Skeletal muscle satellite cell (primary cell): ENCODE measurements around the gene DNAH8. TPM values are rescaled to one million over a fixed set of nuclear protein-coding genes. Genes with fewer than 3 reads are reported as not detected.

Experiments
- H3K27me3 ChIP-seq: 2 replicates; pipeline ENCODE4 v1.7.0; 2013; ENCODE audit warnings: low read length; ENCODE audit not compliant: control insufficient read depth, insufficient read depth
- H3K36me3 ChIP-seq: 2 replicates; pipeline ENCODE4 v1.7.0; 2013; ENCODE audit warnings: mild to moderate bottlenecking, control low read depth, low read length; ENCODE audit not compliant: insufficient read depth
- H3K4me1 ChIP-seq: 2 replicates; pipeline ENCODE4 v1.7.0; 2013; ENCODE audit warnings: low read length; ENCODE audit not compliant: control insufficient read depth, insufficient read depth
- H3K4me2 ChIP-seq: 2 replicates; pipeline ENCODE4 v1.7.0; 2013; ENCODE audit warnings: mild to moderate bottlenecking, low read length
- H3K4me3 ChIP-seq: 2 replicates; pipeline ENCODE4 v1.7.0; 2013; ENCODE audit warnings: low read length
- H3K9ac ChIP-seq: 2 replicates; pipeline ENCODE4 v1.7.0; 2013; ENCODE audit warnings: mild to moderate bottlenecking, low read depth, low read length, moderate library complexity
- H3K9me3 ChIP-seq: replicated peaks from 2 replicates; pipeline ENCODE4 v1.7.0; 2013; ENCODE audit warnings: mild to moderate bottlenecking, control low read depth, low read length
- small RNA-seq: library from RNA; depleted of rRNA; stranded (forward); fragments of <200 nt; gene quantifications from one replicate; pipeline ENCODE3, GENCODE V24; 2012

The DNAH8 gene

DNA sequence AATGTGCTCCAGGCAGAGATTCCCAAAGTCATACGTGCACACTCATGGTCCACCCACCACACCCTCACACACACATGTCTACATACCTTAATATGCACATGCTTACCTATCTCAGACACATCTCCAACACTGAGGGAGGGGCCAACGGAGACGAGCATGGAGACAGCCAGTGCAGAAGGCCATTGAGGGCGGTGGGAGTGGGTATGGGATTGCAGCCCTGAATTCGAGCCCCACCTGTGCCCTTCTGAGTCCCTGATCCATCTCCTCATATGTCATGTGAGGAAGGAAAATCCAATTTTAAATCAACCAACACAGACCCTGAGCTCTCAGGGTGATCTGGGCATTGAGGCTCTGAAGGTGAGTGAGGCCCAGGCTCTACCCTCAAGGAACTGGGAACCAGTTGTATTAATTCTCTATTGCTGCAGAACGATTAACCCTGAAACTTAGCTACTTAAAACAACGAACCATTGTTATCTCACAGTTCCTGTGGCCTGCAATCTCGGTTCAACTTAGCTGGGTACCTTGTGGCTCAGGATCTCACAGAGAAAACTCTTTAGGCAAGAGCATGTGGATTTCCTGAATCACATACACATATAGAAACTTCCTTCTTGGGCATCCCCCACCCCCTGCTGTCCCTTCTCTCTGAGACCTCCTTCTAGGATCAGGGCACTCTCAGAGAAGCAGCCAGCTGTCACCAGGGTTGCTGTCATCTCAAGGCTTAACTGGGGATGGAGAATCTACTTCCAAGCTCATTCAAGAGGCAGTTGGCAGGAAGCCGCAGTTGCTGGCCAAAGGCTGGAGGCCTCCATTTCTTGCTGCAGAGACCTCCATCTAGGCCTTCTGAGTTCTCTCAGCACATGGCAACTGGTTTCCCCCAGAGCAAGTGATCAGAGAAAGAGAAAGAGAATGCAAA lies 361.8 kb downstream of the DNAH8 start:
- no peak overlapping the region for H3K9ac ChIP-seq
- no peak overlapping the region for H3K4me3 ChIP-seq
- H3K4me1 ChIP-seq, result no peaks in the 10 kb centered on the region
- H3K4me2 ChIP-seq, result no peak overlapping the region
- no peaks in the 10 kb centered on the region for H3K9me3 ChIP-seq
- no peaks in the 10 kb centered on the region for H3K36me3 ChIP-seq
- no peaks in the 10 kb centered on the region for H3K27me3 ChIP-seq

DNA sequence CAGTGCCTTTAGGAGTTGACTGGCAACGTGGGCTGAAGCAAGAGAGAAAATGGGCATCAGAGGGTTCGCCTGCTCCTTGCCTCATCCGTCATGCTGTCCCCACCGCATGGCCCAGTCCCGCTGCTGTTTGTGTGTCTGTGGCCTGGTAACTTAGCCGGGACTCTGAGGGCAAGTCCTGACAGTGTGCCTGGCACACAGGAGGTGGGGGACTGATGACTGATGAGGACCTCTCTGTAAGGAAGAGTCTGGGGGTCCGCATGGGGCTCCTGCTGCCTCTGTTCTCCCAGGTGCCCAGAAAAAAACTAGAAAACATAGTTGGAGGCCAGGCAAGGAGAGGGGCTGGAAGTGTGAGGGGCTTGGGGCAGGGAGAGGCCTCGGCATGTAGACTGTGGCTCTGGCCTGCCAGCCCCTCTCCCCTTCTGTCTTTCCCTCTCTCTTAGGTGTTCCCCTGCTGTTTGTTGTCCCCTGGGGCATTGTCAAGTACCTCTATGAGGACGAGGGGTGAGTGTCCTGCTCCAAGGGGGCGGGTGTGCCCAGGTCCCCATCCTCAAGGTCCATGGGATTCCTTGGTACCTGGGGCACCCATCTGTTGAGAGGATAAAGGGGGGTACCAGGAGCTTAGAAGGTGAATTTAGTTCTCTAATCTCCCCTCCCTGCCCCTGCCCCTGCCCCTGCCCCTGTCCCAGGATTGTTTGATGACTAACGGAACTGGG lies 362.9 kb downstream of the DNAH8 start:
- Histone ChIP-seq H3K4me1 (no peaks in the 10 kb centered on the region), H3K4me3 (no peak overlapping the region), H3K9ac (no peak overlapping the region), H3K27me3 (no peaks in the 10 kb centered on the region), H3K9me3 (no peaks in the 10 kb centered on the region), H3K4me2 (no peak overlapping the region), H3K36me3 (no peaks in the 10 kb centered on the region)

DNA sequence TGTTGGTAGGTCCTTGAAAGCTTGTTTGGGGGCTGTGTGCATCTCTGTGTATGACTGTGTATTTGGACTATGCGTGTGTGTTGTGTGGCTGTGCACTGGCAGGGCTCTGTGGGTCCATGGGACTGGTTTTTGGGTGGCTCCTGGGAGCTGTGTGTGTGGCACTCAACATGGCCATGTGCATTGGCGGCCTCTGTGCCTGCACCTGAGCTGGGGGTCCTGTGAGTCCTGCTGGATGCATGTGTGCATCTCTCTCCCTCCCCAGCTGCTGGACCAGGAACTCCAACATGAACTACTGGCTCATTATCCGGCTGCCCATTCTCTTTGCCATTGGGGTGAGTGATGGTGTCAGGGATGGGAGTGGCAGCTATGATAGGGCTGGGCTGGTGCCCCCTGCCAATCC lies 363.6 kb downstream of the DNAH8 start:
- no peaks in the 10 kb centered on the region for H3K4me1 ChIP-seq
- H3K4me2 ChIP-seq, result no peak overlapping the region
- no peaks in the 10 kb centered on the region for H3K36me3 ChIP-seq
- H3K27me3 ChIP-seq, result no peaks in the 10 kb centered on the region
- no peak overlapping the region for H3K9ac ChIP-seq
- no peak overlapping the region for H3K4me3 ChIP-seq
- no peaks in the 10 kb centered on the region for H3K9me3 ChIP-seq

DNA sequence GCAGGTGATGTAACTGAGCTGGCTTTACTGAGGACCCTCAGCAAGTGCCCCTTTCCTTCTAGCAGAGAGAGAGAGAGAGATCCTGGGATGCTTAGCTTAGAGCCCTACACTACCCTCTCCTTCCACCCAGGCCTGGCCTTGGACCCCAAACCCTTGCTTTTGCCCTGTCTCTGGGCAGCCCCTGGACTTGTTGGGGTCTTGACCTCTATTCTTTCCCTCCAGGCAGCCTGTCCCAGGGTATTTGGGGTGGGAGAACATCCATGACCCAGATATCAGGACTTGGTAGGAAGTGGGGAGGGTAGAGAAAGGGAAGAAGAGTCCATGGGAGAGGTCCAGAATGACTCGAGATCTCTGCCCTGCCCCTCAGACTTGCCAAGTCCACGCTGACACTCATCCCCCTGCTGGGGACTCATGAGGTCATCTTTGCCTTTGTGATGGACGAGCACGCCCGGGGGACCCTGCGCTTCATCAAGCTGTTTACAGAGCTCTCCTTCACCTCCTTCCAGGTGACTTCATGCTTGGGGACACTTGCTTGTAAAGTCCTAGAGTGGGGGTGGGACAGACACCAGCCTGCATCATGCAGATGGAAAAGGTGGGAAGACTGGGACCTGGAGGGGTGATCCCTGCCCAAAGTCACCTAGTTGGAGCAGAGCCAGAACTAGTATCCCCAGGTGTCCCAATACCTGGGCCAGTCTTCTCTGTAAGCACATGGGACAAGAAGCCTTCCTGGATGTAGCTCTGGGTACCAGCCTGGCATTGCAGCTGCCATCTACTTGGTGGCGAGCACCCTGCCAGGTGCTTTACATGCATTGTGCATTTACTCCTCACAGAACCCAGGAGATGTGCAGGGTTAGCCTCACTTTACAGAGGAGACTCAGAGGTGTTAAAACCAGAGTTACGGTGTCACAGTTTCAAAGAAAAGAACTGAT lies 364.4 kb downstream of the DNAH8 start:
- no peak overlapping the region for H3K4me3 ChIP-seq
- no peaks in the 10 kb centered on the region for H3K36me3 ChIP-seq
- no peaks in the 10 kb centered on the region for H3K4me1 ChIP-seq
- H3K27me3 ChIP-seq, result peaks cover 4% of the 10 kb centered on the region
- no peak overlapping the region for H3K9ac ChIP-seq
- no peak overlapping the region for H3K4me2 ChIP-seq
- no peaks in the 10 kb centered on the region for H3K9me3 ChIP-seq

Small RNA genes lying within 50 kb of the gene (small RNA-seq; reads per million reads assigned to genes)
- gene AL034345.1, result not detected
- gene RF00393, result not detected
